Retinal pigment epithelial cell (primary cell): Measurements from ENCODE around the gene PRKCH.

ENCODE experiments used
- DNase-seq: peaks from one replicate; pipeline ENCODE4 v3.0.0-alpha.2; 2010; ENCODE audit warnings: low read depth
- H3K4me3 ChIP-seq: 2 replicates; pipeline ENCODE4 v1.5.1; 2011; ENCODE audit warnings: mild to moderate bottlenecking, low read length, control low read depth, moderate library complexity
- CTCF ChIP-seq: conservative IDR thresholded peaks from 2 replicates; pipeline ENCODE4 v1.5.1; 2011; ENCODE audit warnings: low read depth, low read length, control low read depth, inconsistent platforms

The PRKCH gene

GRCh38 chr14:61581955-61582615 is 260.7 kb downstream of the PRKCH start:
- no peak for DNase-seq
- TF ChIP-seq CTCF = no peak
- H3K4me3 ChIP-seq = no peak overlapping the region

DNA sequence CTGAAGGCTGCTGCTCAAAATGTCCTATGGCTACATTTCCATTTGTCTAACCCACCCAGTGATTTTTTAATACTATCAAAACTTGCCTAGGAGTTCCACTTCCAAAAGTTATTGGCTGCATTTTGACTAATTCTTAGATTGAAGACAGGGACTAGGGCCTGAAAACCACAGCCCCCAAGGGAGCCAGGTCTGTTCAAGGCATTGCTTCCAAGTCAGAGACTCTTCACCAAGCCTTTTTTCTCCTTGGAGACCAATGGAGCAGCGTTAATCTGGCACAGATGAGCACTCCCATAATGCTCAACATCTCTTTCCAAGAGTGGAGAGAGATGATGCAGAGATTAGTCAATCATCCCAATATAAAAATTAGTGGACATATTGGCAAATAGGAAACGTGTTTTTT is 261.4 kb downstream of the PRKCH start:
- no peak overlapping the region for H3K4me3 ChIP-seq
- DNase-seq = no peak
- no peak for TF ChIP-seq CTCF

DNA sequence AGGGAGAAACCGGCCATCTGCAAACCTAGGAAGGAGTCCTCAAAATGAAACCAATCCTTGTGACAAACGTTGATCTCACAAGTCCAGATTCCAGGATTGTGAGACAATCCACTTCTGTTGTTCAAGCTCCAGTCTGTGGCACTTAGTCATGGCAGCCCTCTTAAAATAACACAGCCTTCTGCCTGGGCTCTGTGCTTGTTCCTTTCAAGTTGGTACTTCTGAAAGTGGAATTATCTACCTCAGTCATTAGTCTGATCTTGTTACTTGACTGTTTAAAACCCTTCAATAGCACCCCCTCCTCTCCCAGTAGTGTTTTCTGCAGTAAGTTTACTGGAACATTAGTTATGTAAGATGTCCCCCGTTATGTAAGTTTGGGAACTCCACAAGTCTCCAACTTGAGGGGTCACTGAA is 263.0 kb downstream of the PRKCH start:
- no peak for DNase-seq
- TF ChIP-seq CTCF = no peak
- H3K4me3 ChIP-seq = no peak overlapping the region

GRCh38 chr14:61585598-61586543 is 264.5 kb downstream of the PRKCH start:
- no peak for DNase-seq
- no peak overlapping the region for H3K4me3 ChIP-seq

DNA sequence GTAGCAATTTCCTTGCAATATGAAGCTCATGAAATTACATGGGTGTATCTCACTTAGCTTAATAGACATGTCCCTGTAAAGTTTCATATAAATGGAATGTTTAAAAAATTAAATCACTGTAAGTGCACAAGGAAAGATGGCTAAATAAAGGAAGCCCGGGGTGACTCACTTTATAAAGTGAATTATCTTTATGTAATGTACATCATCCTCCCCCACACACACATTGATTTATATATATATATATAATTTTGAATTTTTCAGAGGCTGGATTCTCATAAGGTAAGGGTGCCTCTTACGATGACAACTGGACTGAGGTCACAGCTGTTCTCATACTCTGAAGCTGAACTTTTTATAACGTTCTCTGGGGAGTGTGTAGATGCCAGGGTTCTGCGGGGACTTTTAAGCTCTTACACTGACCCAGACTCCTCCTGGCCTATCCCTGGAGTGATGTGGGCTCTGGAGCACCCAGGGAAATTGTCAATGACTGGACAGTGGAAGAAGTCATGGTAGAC is 265.2 kb downstream of the PRKCH start:
- H3K4me3 ChIP-seq = no peak overlapping the region
- DNase-seq = no peak
- no peak for TF ChIP-seq CTCF

More at GRCh38 chr14:61585598-61586543, 264.5 kb downstream of the PRKCH start:
- TF ChIP-seq CTCF = no peak

DNA sequence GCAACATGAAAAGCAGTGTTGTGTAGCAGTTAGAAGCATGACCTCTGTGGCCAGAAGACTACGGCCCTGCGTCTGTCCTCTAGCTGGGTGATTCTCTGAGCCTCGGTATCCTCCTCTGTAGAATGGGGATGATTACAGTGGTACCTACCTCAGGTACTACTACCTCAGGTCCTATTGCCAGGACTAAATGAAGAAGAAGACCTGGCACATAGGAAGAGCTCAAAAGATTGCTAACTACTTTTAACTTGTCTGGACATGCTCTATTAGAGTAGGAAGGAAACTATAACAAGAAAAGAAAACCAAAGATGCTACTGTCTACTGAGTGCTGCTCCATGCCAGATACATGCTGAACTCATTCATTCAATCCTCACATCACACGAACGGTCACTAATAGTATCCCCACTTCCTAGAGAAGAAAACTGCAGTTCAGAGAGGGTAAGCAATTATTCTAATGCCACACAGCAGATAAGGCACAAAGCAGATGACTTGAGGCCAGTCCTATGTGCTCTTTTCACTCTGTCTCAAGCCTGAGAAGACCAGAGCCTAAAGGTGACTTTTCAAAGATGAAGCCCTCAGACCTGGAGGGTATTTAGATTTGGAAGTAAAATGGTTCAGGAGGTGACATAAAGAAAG is 265.8 kb downstream of the PRKCH start:
- no peak overlapping the region for H3K4me3 ChIP-seq
- no peak for TF ChIP-seq CTCF
- no peak for DNase-seq
